Vagina (tissue), 2 donors: Measurements from ENCODE around the gene KL.

Experiments used
- POLR2A ChIP-seq, 2 donors: fragments of 450-650 bp; IDR thresholded peaks; one replicate each; pipeline ENCODE4 v1.6.1; 2017; ENCODE audit warnings: antibody characterized with exemption in 2 of 2, mild to moderate bottlenecking in 2 of 2, moderate library complexity in 2 of 2
- POLR2AphosphoS5 ChIP-seq, 2 donors: sonication (generic); formaldehyde crosslinking; IDR thresholded peaks; one replicate each; pipeline ENCODE4 v1.9.0; 2017; ENCODE audit warnings: antibody characterized with exemption in 2 of 2, mild to moderate bottlenecking in 2 of 2, low read depth in 1 of 2; ENCODE audit not compliant: insufficient read depth in 1 of 2
- TF ChIP-seq, protein P1 (sequence below), 3 experiments: fragments of 450-650 bp in 2 of 3; fragments of 200-600 bp in 1 of 3; sonication (generic) in 1 of 3; IDR thresholded peaks; one replicate each; pipeline ENCODE4 v1.5.1; 2017 to 2019; ENCODE audit warnings: antibody characterized with exemption in 3 of 3, mild to moderate bottlenecking in 2 of 3, moderate library complexity in 2 of 3

DNA sequence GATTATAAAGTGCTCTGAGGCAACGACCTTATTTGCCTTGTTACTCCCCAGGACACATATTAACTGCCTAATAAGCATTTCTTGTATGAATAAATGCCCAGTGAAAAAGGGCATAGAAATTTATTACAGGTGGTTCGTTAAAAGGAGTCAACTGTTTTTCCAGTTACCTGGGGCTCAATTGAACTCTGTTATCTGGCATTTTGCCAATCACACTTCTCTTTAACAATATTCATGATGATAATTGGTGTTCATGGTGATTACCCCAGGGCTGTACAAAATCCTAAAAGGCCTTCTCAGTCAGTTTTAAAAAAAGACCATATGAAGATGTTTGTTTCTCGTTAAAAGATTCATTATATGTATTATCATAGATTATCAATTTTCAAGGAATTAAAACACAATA, 57.1 kb downstream of the KL start:
- TF ChIP-seq, protein P1, sequence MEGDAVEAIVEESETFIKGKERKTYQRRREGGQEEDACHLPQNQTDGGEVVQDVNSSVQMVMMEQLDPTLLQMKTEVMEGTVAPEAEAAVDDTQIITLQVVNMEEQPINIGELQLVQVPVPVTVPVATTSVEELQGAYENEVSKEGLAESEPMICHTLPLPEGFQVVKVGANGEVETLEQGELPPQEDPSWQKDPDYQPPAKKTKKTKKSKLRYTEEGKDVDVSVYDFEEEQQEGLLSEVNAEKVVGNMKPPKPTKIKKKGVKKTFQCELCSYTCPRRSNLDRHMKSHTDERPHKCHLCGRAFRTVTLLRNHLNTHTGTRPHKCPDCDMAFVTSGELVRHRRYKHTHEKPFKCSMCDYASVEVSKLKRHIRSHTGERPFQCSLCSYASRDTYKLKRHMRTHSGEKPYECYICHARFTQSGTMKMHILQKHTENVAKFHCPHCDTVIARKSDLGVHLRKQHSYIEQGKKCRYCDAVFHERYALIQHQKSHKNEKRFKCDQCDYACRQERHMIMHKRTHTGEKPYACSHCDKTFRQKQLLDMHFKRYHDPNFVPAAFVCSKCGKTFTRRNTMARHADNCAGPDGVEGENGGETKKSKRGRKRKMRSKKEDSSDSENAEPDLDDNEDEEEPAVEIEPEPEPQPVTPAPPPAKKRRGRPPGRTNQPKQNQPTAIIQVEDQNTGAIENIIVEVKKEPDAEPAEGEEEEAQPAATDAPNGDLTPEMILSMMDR (IDR thresholded peaks at IDR 0.05), result no peak
- TF ChIP-seq POLR2AphosphoS5 (IDR thresholded peaks at IDR 0.05; ENCODE audit: insufficient read depth in 1 of 2, low read depth in 1 of 2), result no peak
- no peak for TF ChIP-seq POLR2A (IDR thresholded peaks at IDR 0.05)
